ENCODE results near the gene NEK7. TPM values are rescaled to one million over a fixed set of nuclear protein-coding genes. Genes with fewer than 3 reads are reported as not detected.

Gene NEK7
- total RNA-seq, 2 experiments from 2014 or later, result 61.5 to 63.2 TPM

DNA sequence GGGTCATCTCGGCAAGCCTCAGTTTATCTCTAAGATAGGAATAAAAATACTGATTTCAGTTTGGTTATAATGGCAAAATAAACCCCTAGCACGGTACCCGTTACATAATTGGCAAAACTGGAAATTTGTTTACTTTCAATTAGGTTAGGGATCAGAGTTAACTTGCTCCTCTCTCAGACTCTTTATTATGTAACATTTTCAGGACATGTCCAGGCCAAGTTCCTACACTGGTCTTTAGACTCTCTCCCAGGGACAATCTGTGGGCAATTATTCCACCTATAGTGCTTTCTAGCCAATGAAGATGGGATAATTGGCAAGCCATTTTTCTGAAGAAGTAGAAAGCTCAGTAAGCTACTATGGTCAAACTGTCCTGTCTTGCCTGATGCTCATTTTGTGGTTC is 189.4 kb downstream of the NEK7 start:
- no peak overlapping the region for H3K27ac Mint-ChIP-seq
- ATAC-seq (no peak), DNase-seq (no peak)
- no peaks in the 10 kb centered on the region for H3K4me1 Mint-ChIP-seq (ENCODE audit: low read depth)
- no peaks in the 10 kb centered on the region for H3K36me3 Mint-ChIP-seq (ENCODE audit: low read depth)
- H3K4me3 Mint-ChIP-seq, result no peak overlapping the region
- ChIA-PET POLR2A (no interaction called here), CTCF (no interaction called here)
- no peaks in the 10 kb centered on the region for H3K9me3 Mint-ChIP-seq (ENCODE audit: insufficient read depth)
- H3K27me3 Mint-ChIP-seq (ENCODE audit: low read depth), result peaks cover 3% of the 10 kb centered on the region

DNA sequence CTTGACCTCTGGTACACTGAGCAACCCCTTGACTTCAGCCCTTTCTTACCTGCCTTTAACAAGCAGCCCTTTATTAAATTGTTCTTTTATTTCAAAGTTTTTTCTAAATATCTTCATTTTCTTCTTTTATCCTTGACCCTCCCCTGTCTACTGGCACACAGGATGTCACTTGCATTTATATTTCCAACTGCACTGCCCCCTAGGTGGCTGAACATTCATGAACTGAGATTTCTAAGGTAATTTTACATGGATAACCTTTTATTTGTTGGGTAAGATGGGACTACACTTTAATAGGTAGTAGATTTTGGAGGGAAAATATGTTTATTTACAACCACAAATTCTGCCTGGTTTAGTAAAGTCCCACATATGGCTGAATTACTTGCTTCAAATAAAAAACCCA is 193.7 kb downstream of the NEK7 start:
- H3K4me3 Mint-ChIP-seq, result no peak overlapping the region
- DNase-seq (no peak), ATAC-seq (no peak)
- H3K9me3 Mint-ChIP-seq (ENCODE audit: insufficient read depth), result no peaks in the 10 kb centered on the region
- ChIA-PET CTCF (no interaction called here), POLR2A (no interaction called here)
- no peaks in the 10 kb centered on the region for H3K4me1 Mint-ChIP-seq (ENCODE audit: low read depth)
- H3K36me3 Mint-ChIP-seq (ENCODE audit: low read depth), result no peaks in the 10 kb centered on the region
- no peaks in the 10 kb centered on the region for H3K27me3 Mint-ChIP-seq (ENCODE audit: low read depth)
- no peak overlapping the region for H3K27ac Mint-ChIP-seq

DNA sequence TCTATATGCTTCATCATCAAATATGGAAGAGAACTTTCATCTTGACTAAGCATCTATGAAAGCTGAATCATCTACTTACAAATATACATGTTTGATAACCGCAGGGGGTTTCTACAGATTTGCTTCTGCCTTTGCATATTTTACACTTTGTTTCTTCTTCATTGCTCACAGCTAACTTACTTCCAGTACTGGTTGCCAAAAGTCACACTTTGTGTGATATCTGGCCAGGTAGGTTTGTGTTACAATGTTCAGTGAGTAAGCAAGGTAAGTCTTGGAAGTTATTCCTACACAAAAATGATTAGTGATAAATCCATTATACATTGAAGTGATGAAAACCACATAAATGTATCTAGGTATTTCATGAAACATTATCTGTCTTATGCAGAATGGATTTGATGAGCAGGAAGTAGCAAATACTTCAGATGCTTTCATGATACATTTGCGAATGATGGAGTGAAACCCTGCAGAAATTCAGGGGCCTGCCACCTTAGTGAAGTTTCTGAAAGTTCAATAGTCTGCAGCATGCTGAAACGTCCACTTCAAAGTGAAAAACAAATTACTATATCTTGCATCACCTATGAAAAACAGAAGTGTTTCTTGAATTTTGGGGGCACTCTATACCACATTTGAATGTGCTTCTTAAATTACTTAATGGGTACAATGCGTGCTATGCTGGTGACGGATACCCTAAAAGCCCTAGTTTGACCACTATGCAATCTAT is 196.3 kb downstream of the NEK7 start:
- Mint-ChIP-seq H3K36me3 (ENCODE audit: low read depth) (no peaks in the 10 kb centered on the region), H3K9me3 (ENCODE audit: insufficient read depth) (no peaks in the 10 kb centered on the region), H3K4me3 (no peak overlapping the region), H3K27me3 (ENCODE audit: low read depth) (no peaks in the 10 kb centered on the region), H3K4me1 (ENCODE audit: low read depth) (no peaks in the 10 kb centered on the region), H3K27ac (no peak overlapping the region)
- CTCF ChIA-PET, result no interaction called here
- no peak for DNase-seq
- no peak for ATAC-seq
- POLR2A ChIA-PET, result no interaction called here

DNA sequence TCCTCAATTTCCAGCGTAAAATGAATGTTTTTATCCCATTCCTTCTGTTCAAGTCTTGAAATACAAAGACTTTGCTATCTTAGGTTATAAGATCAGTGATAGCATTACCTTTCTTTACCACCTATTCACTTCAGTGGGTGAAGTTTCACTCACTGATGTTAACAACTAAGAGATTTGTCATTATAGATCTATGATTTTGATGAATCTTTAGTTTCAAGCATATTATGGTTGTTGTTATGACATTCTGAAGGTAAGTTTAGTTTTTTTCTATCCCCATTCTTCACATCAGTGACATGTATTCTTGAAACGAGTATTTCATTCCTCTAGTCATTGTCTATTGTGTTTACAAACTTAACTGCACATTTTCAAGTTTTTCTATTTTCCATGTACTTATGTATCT is 201.1 kb downstream of the NEK7 start:
- Mint-ChIP-seq H3K27me3 (ENCODE audit: low read depth) (peaks cover 2% of the 10 kb centered on the region), H3K9me3 (ENCODE audit: insufficient read depth) (no peaks in the 10 kb centered on the region), H3K4me1 (ENCODE audit: low read depth) (no peaks in the 10 kb centered on the region), H3K36me3 (ENCODE audit: low read depth) (no peaks in the 10 kb centered on the region), H3K4me3 (no peak overlapping the region), H3K27ac (no peak overlapping the region)
- ChIA-PET POLR2A (no interaction called here), CTCF (interaction anchor here (1.2 to 1.6 kb wide), 4 partner anchors 37 to 271 kb away, joined by 3 to 6 read pairs (median 4); no protein-coding TSS in a partner anchor)
- no peak for ATAC-seq
- DNase-seq, result no peak

DNA sequence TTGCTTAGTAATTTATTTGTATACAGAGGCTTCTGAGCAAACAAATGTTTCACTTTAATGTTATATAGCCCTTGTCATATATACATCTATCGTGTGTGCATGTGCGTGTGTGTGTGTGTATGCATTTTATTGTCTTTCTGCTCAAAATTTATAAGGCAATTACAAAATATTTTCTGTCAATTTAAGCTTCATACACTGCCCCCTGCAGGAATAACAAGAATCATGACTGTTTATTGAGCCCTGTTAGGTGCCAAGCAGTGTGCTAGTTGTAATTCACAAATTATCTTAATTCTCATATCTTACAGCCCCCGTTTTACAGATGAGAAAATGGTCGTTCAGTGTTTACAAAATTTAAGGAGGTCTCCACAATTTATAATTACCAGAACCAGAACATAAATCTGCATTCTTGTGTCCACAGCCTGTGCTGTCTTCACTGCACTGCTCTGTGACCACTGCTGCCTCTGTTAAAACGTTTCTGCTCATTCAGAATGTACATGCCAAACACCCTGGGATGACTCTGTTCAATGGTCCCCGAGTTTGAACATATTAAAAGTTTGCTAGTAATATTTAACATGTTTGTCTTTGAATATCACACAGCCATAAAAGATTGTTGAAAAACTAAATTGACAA is 202.3 kb downstream of the NEK7 start:
- Mint-ChIP-seq H3K27me3 (ENCODE audit: low read depth) (peaks cover 2% of the 10 kb centered on the region), H3K4me1 (ENCODE audit: low read depth) (no peaks in the 10 kb centered on the region), H3K4me3 (no peak overlapping the region), H3K27ac (no peak overlapping the region), H3K36me3 (ENCODE audit: low read depth) (no peaks in the 10 kb centered on the region), H3K9me3 (ENCODE audit: insufficient read depth) (no peaks in the 10 kb centered on the region)
- ChIA-PET POLR2A (no interaction called here), CTCF (interaction anchor here (0.6 to 1.6 kb wide), 6 partner anchors 34 to 1867 kb away, joined by 3 to 6 read pairs (median 4); partner anchors contain the start of gene NEK7)
- no peak for ATAC-seq
- DNase-seq, result no peak

DNA sequence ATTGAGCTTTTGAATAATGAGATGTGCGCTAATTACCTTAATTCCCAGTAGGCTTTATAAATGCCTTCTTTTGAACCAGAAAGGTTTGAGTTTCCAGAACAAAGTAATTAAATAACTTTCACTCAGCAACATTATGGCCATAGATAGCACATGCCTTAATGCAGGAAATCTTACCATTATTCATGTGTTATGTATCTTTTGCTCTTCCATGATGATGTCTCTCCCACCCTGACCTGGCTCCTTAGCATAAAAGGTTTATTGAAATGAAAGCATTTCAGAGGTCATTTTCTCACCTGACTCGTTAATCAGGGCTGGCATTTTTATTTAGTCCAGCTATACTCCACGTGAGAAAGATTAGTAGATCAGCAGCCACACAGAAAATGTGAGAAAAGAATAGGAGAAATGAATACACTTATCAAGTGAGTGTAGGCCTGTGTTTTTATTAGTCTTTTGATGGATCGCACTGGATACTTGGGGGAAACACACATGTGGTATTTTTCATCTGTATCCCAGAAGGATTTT is 203.5 kb downstream of the NEK7 start:
- POLR2A ChIA-PET, result no interaction called here
- Mint-ChIP-seq H3K4me3 (no peak overlapping the region), H3K36me3 (ENCODE audit: low read depth) (no peaks in the 10 kb centered on the region), H3K9me3 (ENCODE audit: insufficient read depth) (no peaks in the 10 kb centered on the region), H3K27ac (no peak overlapping the region), H3K4me1 (ENCODE audit: low read depth) (no peaks in the 10 kb centered on the region), H3K27me3 (ENCODE audit: low read depth) (peaks cover 2% of the 10 kb centered on the region)
- CTCF ChIA-PET, result no interaction called here
- DNase-seq, result no peak
- no peak for ATAC-seq

DNA sequence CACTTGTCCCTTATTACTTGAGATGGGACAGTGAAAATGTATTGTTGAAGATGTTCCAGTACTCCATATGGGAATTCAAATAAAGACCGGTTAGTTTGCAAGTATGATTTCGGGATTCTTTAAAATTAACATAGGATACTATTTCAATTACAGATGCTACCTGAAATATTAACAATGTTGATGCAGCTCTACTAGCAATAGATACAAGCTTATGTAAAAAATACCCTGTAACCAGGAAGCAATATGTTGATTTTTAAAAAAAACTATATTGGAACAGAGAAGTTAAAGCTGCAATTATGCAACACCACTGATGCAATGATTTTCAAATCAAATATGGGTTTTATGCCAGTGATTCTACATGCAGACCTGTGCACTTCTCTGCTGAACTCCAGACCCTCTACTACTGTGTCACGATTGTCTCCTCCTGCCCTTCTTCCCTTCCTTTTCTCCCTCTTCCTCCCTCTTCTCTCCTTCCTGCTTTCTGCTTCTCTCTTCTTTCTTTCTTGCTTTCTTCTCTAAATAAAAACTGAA is 204.5 kb downstream of the NEK7 start:
- H3K9me3 Mint-ChIP-seq (ENCODE audit: insufficient read depth), result no peaks in the 10 kb centered on the region
- POLR2A ChIA-PET, result no interaction called here
- H3K4me1 Mint-ChIP-seq (ENCODE audit: low read depth), result no peaks in the 10 kb centered on the region
- H3K27me3 Mint-ChIP-seq (ENCODE audit: low read depth), result peaks cover 2% of the 10 kb centered on the region
- no peak overlapping the region for H3K27ac Mint-ChIP-seq
- DNase-seq, result no peak
- H3K36me3 Mint-ChIP-seq (ENCODE audit: low read depth), result no peaks in the 10 kb centered on the region
- H3K4me3 Mint-ChIP-seq, result no peak overlapping the region
- CTCF ChIA-PET, result no interaction called here
- no peak for ATAC-seq

DNA sequence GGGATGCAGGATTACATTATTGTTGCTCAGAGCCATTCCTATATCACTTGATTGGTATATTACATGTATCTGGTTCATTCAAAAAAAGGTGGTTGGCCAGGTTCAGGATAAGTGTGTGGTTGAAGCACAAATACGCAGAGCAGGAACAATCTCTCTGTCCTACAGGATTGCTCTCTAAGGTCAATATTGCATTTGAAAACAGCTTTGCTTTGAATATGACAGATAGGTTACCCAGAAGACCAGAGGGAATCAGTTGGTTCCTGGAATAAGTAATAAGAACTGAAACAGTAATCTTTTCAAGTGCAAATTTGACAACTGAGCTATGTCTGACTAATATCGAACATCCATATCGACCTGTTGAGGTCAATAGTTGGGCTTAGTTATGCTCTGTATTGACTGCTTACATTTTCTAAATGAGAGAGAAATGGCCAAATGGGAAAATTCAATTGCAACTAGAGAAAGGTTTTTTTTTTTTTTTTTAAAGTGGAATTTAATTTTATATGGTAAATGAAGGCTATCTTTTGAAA is 206.9 kb downstream of the NEK7 start:
- no peak for DNase-seq
- Mint-ChIP-seq H3K27ac (no peak overlapping the region), H3K27me3 (ENCODE audit: low read depth) (peaks cover 2% of the 10 kb centered on the region), H3K4me3 (no peak overlapping the region), H3K9me3 (ENCODE audit: insufficient read depth) (peaks cover 3% of the 10 kb centered on the region), H3K36me3 (ENCODE audit: low read depth) (no peaks in the 10 kb centered on the region), H3K4me1 (ENCODE audit: low read depth) (peaks cover 3% of the 10 kb centered on the region)
- no peak for ATAC-seq
- ChIA-PET CTCF (interaction anchor here (1.5 kb wide), 1 partner anchor 29 kb away, joined by 3 read pairs; no protein-coding TSS in a partner anchor), POLR2A (no interaction called here)

DNA sequence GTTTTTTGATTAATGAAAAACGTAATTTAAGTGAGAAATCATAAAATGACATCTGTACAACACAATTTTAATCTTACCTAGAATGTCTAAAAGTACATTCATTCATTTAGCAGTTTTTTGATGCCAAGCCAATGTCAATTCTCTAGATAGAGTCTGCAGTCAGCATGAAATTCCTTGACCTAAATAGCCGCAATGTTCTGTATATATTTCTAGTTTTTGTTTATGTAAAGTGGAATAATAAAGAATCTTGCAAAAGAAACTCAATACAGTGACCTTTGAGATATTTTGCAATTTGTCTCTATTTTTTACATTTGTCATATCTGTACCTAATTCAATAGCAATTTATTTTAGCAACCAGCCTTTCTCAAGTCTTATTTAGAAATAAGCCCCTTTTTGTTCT is 207.7 kb downstream of the NEK7 start:
- CTCF ChIA-PET, result interaction anchor here (1.5 kb wide), 1 partner anchor 30 kb away, joined by 3 read pairs; no protein-coding TSS in a partner anchor
- no peak for ATAC-seq
- POLR2A ChIA-PET, result no interaction called here
- Mint-ChIP-seq H3K4me3 (no peak overlapping the region), H3K9me3 (ENCODE audit: insufficient read depth) (peaks cover 3% of the 10 kb centered on the region), H3K36me3 (ENCODE audit: low read depth) (peaks cover 2% of the 10 kb centered on the region), H3K4me1 (ENCODE audit: low read depth) (peaks cover 3% of the 10 kb centered on the region), H3K27me3 (ENCODE audit: low read depth) (peaks cover 2% of the 10 kb centered on the region), H3K27ac (no peak overlapping the region)
- DNase-seq, result no peak

DNA sequence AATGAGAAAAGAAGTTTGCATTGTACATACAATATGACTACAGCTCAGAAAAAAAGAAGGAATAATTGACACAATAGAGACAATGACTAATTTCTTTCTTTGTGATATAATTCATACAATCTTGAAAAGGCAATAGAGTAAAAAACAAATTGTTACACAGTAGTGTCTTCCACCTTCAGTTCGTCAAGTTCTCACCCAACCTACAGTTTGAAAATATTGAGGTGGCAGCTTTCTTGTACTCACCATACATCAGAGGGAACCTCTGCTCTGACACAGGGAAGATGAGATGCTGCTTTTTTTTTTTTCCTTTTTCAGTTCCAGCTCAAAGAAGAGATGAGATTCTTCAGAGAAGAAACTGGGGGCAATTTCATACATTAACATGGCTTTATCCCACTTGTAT is 210.5 kb downstream of the NEK7 start:
- POLR2A ChIA-PET, result no interaction called here
- H3K27me3 Mint-ChIP-seq (ENCODE audit: low read depth), result no peaks in the 10 kb centered on the region

DNA sequence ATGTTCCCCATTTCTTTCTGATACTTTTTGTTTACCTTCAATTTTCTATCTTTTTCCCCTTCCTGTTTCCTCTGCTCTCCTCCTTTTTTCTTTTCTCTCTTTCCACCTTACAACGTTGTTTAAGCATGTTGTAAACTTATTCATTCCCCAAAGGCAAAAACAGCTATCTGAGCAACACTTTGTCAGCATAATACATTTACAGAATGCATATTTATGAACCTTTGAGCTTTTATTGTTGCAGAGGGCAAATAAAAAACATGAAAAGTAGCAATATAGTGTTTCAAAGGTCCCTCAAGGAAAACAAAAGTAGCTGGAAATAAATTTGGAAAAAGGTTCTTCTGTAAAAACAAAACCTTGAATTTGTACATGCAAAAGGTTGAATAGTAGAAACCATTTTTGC is 214.2 kb downstream of the NEK7 start:
- Mint-ChIP-seq H3K4me3 (no peak overlapping the region), H3K27me3 (ENCODE audit: low read depth) (no peaks in the 10 kb centered on the region), H3K27ac (no peak overlapping the region), H3K36me3 (ENCODE audit: low read depth) (peaks cover 2% of the 10 kb centered on the region), H3K9me3 (ENCODE audit: insufficient read depth) (peaks cover 8% of the 10 kb centered on the region), H3K4me1 (ENCODE audit: low read depth) (peaks cover 3% of the 10 kb centered on the region)
- ChIA-PET CTCF (interaction anchor here (1.4 kb wide), 1 partner anchor 26 kb away, joined by 4 read pairs; no protein-coding TSS in a partner anchor), POLR2A (no interaction called here)
- DNase-seq, result no peak
- no peak for ATAC-seq

More for the DNA sequence above, 210.5 kb downstream of the NEK7 start:
- CTCF ChIA-PET, result interaction anchor here (0.6 kb wide), 1 partner anchor 713 kb away, joined by 3 read pairs; no protein-coding TSS in a partner anchor
- H3K36me3 Mint-ChIP-seq (ENCODE audit: low read depth), result peaks cover 2% of the 10 kb centered on the region
- H3K4me1 Mint-ChIP-seq (ENCODE audit: low read depth), result peaks cover 3% of the 10 kb centered on the region
- no peak for ATAC-seq
- no peak for DNase-seq
- no peak overlapping the region for H3K27ac Mint-ChIP-seq
- H3K4me3 Mint-ChIP-seq, result no peak overlapping the region
- H3K9me3 Mint-ChIP-seq (ENCODE audit: insufficient read depth), result peaks cover 3% of the 10 kb centered on the region

Measured in activated CD8-positive, alpha-beta T cell treated with anti-CD3 and anti-CD28 coated beads, Interleukin-2, amount 10 ng/mL, durations not matched to agents 7 days and 5 days (primary cell).